ENCODE measurements around the gene MSS51.
"Not testable (repeated sequence)": the region's sequence is repeated elsewhere in the genome, so short reads cannot be mapped to it uniquely, and the experiment has no call there.

The MSS51 gene

GRCh38 chr10:73398024-73398423 lies 35.3 kb downstream of the MSS51 start:
- TF ChIP-seq, protein P1, sequence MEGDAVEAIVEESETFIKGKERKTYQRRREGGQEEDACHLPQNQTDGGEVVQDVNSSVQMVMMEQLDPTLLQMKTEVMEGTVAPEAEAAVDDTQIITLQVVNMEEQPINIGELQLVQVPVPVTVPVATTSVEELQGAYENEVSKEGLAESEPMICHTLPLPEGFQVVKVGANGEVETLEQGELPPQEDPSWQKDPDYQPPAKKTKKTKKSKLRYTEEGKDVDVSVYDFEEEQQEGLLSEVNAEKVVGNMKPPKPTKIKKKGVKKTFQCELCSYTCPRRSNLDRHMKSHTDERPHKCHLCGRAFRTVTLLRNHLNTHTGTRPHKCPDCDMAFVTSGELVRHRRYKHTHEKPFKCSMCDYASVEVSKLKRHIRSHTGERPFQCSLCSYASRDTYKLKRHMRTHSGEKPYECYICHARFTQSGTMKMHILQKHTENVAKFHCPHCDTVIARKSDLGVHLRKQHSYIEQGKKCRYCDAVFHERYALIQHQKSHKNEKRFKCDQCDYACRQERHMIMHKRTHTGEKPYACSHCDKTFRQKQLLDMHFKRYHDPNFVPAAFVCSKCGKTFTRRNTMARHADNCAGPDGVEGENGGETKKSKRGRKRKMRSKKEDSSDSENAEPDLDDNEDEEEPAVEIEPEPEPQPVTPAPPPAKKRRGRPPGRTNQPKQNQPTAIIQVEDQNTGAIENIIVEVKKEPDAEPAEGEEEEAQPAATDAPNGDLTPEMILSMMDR (conservative IDR thresholded peaks at IDR 0.05; ENCODE audit: low read depth, low read length) = peak; percentile 34
- no peak overlapping the region for H3K4me3 ChIP-seq (ENCODE audit: low read depth, low read length)
- DNase-seq (ENCODE audit: low read depth) = no peak

- not testable (repeated sequence) for DNase-seq (ENCODE audit: low read depth); H3K4me3 ChIP-seq (ENCODE audit: low read depth, low read length)
Observed at GRCh38 chr10:73394325-73394724, 39.0 kb downstream of the MSS51 start.

DNA sequence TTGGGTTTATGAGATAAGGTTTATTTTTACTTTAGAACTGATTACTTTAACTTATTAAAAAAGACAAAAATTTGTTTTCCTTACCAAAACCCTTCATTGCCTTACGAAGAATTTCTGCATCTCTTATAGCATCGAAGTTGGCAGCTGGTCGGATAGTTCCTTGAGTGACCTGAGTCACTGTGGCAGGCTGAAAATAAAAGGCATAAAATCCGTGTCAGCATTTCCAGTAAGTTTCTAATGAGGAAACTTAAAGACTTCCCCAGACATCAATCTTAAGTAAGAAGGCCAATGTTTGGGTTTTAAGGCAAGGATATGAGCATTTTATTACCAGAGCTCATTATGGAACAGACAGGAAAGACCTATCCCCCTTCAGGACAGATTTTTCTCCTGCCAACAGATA lies 45.1 kb downstream of the MSS51 start:
- no peak for DNase-seq (ENCODE audit: low read depth)
- no peak overlapping the region for H3K4me3 ChIP-seq (ENCODE audit: low read depth, low read length)
- TF ChIP-seq, protein P1 (conservative IDR thresholded peaks at IDR 0.05; ENCODE audit: low read depth, low read length) = no peak

GRCh38 chr10:73386583-73386982 lies 46.8 kb downstream of the MSS51 start:
- TF ChIP-seq, protein P1 (conservative IDR thresholded peaks at IDR 0.05; ENCODE audit: low read depth, low read length) = no peak
- no peak overlapping the region for H3K4me3 ChIP-seq (ENCODE audit: low read depth, low read length)
- DNase-seq (ENCODE audit: low read depth) = no peak

- H3K4me3 ChIP-seq (ENCODE audit: low read depth, low read length) = no peak overlapping the region
- TF ChIP-seq, protein P1 (conservative IDR thresholded peaks at IDR 0.05; ENCODE audit: low read depth, low read length) = no peak
- no peak for DNase-seq (ENCODE audit: low read depth)
Observed at GRCh38 chr10:73379064-73379748, 54.2 kb downstream of the MSS51 start.

DNA sequence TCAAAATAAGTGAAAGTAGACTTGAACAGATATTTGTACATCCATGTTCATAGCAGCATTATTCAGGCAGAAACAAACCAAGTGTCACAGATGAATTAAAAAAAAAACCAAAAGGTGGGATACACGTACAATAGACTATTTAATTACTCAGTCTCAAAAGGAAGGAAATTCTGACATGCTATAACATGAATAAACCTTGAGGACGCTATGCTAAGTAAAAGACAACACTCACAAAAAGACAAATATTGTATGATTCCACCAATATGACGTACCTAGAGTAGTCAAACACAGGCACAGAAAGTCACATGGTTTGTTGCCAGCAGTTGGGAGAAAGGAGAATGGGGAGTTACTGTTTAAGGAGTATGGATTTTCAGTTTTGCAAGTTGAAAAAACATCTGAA lies 56.7 kb downstream of the MSS51 start:
- TF ChIP-seq, protein P1 (conservative IDR thresholded peaks at IDR 0.05; ENCODE audit: low read depth, low read length) = no peak
- no peak for DNase-seq (ENCODE audit: low read depth)
- no peak overlapping the region for H3K4me3 ChIP-seq (ENCODE audit: low read depth, low read length)

Data from choroid plexus epithelial cell (primary cell).